Measurements from ENCODE around the gene INTS6.
"Not testable (repeated sequence)": the region's sequence is repeated elsewhere in the genome, so short reads cannot be mapped to it uniquely, and the experiment has no call there.

The INTS6 gene

DNA sequence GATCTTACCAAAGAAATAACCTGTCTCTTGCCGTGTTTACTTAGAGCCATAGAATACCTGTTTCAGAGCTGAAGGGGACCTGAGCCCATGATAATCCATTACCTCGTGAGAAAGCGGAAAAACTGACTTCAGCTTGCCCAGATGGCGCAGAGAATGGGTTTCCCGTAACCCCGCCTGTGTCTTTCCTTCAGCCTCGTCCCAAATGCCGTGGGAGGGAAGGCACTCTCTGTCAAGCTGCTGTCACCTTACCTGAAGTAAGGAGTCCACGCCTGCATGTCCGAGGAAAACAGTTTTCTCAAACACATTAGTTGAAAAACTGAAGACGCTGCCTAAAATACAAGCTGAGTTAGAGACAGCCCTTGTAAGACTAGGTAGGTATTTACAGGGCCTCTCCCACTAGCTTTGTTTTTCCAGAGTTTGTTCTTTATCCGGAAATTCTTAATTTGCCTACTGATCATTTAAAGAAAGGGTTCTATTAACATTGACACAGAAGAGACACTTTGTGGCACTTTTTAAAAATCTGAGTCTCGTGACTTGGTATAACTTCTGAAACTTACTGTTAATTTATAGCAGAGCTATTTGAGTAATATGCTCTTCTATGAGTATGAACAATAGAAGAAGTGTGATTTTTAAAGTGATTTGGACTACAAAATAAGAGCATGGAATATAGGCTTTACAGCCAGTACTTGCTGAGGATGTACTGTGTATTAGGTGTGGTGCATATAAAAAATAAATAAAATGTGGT is 1.3 kb upstream of the INTS6 start:
- peak; percentile 70 for DNase-seq

DNA sequence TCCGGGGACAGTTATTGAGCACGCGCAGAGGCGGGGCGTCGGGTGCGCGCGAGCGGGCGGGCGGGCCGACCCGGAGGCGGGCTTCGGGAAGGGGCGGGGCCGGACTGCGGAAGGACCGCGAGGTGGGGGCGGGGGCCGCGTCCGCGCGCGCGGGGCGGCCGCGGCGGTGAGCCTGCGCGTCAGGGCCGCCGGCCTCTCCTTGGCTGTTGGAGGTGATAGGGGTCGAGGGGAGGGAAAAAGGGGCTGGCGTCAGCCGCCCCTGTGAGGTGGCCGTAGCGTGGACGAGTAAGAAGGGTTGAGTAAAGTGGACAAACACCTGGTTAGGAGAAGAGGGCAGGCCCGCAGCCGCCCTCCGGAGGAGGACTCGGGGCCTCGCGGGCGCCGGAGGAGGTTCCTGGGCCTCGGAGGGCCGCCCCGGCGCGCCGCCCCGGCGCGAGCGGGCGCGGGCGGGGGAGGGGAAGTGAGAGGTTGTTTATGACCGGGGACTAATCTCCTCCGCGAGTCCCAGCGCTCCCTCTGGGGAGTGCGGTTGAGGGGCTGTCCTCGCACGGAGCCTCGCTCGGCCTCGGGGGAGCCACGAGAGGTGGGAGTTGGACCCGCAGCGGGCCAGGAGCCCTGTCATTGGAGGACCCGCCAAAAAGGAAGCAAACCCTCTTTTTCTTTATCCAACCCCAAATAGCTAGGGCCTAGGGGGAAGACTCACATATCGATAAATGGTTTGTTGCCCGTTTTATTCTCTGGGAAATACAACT is 547 bp upstream of the INTS6 start:
- DNase-seq = peak; percentile 97

GRCh38 chr13:51451467-51452360 is 1.1 kb downstream of the INTS6 start:
- peak; percentile 92 for DNase-seq

DNA sequence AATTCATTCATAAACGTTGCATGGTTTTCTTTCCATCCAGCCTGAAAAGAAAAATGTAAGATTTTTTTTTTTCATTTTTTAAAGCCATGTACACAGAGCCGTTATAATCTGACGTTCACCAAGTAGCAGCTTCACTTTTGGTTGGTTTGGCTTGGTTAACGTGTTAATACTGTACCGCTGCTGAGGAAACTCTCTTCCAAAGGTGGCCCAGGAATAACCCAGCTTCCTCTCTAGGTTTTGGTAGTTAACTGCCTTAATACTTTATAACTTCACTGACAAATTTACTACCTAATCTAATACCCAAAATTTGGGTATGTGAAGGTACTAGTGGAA is 1.7 kb downstream of the INTS6 start:
- DNase-seq = no peak

GRCh38 chr13:51449018-51449417 is 3.8 kb downstream of the INTS6 start:
- no peak for DNase-seq

GRCh38 chr13:51444922-51445321 is 7.9 kb downstream of the INTS6 start:
- DNase-seq = no peak

GRCh38 chr13:51440381-51440780 is 12.5 kb downstream of the INTS6 start:
- DNase-seq = no peak

DNA sequence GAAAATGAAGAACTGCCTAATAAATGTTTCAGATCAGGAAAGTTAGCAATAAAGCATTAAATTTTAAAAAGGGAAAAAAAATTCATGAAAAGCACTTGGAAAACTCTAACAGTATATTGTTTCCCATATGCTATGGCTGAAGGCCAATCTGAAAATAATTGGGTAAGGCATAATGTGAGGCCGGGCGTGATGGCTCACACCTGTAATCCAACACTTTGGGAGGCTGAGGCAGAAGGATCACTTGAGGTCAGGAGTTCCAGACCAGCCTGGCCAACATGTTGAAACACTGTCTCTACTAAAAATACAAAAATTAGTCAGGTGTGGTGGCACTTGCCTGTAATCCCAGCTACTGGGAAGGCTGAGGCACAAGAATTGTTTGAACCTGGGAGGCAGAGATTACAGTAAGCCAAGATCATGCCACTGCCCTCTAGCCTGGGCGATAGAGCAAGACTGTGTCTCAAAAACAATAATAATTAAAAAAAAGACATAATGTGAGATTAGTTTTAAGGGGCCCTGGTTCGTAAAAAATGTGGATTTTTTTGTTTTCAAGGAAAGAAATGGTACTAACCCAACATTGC is 15.2 kb downstream of the INTS6 start:
- DNase-seq = no peak

GRCh38 chr13:51435002-51435578 is 17.7 kb downstream of the INTS6 start:
- peak; percentile 56 for DNase-seq

DNA sequence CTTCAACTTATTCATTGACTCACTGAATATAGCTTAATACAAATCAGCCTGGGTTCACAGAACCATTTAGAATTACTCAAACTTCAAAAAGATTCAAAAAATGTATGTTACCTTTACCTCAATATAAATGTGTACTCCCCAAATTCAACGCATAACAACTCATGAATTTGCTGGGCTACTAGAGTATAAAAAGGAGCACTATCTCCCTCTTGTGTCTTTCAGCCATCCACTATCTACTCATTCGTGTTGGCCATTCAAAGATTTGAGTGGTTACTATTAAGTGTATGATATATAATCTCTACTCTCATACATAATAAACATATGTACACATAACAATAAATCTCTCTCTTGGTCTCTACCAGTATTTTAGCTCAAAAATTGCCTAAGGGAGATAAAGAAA is 20.3 kb downstream of the INTS6 start:
- no peak for DNase-seq

DNA sequence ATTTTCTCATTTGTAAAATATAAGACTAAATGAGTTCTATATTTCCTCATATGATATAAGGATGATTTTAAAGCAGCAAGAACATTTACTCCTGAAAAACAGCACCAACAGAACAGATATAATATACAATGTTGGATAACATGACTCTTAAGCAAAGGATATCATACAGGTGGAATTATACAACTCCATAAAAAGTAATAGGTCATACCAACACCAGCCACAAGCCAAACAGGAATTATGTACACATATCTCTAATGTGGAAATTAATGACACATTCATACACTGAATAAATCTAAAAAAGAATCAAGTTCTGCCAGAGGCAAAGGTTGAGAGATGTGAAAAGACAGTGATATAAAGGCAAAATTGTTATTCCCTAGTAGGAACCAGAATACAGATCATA is 25.9 kb downstream of the INTS6 start:
- DNase-seq = no peak

DNA sequence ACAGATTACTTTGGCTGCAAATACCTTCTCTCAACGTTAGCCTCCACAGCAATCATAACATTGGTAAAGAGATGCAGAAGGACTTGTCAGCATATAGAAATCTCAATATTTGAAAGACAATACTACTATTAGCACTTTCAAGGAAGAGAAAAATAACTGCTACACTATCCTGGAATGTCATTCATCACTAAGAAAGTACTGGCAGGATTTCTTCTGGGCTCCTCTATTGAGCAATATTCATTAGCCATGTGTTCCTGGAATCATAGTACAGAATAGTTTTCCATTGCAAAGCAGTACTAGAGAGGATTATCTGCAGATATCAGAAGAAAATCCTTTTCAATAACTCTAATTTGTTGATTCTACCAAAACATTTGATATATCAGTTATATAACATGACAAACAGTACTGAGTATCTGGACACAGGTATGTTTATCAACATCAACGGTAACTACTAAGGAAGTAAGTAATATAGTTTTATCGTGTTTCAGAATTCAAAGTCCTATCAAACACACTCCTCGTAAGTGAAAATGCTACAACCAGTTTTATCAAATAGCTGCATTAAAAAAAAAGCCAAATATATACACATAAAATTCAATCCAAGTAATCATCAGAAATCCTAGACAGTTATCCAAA is 27.3 kb downstream of the INTS6 start:
- no peak for DNase-seq

DNA sequence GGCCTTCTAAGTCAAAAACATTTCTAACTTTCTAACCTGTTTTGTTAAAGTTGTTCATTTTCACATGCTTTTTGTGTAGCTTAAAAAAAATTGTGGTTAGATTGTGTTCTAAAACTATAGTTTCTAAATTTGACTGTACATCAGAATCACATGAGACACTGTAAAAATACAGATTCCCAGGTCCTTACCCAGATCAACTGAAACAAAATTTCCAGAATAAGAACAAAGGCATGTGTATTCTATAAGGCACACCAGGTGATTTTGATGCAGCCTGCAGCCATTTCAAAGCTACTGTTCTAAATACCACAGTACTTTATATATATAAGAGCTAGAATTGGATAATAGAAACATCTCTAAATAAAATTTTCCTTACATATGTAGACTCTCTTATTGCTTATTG is 29.1 kb downstream of the INTS6 start:
- no peak for DNase-seq

DNA sequence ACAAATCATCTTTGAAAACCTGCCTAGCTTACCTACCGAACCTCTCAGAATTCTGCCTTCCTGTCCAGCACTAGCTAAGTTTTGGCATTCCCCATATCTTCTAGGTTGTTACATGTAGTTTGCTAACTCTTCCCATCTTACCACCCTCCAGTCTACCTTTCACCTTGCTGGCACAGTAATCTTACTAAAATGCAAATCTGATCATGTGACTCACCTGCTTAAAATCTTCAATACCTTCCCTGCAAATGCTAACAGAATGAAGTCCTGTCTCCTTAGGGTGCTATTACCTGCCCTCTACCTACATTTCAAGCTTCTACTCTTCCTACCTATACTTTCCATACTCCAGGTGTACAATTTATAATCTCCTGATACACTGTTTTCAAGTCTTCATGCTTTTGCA is 30.4 kb downstream of the INTS6 start:
- DNase-seq = no peak

GRCh38 chr13:51420681-51421490 is 31.9 kb downstream of the INTS6 start:
- DNase-seq = no peak

- DNase-seq = no peak
Measured at GRCh38 chr13:51419001-51419636, 33.7 kb downstream of the INTS6 start.

DNA sequence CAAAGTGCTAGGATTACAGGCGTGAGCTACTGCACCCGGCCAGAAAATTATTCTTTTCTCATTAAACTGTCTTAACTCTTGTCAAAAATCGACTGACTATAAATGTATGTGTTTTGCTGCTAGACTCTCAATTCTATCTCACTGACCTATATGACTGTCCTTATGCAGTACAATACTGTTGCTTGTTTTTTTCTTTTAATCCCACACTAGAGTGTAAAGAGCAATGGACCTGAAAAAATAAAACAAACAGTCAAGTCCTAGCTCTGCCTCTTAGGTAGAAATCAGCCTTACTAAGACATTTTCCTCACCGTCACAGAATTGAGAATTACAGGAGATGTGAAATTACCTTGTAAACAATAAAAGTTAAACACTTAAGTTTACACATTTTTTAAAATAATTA is 35.1 kb downstream of the INTS6 start:
- DNase-seq = peak; percentile 5

DNA sequence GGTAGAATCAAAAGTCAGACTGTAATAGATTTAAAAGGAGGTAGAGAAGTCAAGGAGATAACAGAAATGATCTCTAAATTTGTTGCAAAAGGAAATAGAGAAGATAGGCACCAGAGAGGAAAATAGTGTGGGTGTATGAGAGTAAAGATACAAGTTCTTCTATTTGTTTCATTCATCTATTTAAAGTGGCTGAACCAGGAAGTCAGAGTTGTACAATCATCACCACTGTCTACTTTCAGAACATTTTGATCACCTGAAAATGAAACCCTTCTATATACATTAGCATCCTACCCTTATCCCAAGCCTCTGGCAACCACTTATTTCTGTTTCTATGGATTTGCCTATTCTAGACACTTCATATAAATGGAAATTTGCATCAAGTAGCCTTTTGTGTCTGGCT is 36.7 kb downstream of the INTS6 start:
- no peak for DNase-seq

DNA sequence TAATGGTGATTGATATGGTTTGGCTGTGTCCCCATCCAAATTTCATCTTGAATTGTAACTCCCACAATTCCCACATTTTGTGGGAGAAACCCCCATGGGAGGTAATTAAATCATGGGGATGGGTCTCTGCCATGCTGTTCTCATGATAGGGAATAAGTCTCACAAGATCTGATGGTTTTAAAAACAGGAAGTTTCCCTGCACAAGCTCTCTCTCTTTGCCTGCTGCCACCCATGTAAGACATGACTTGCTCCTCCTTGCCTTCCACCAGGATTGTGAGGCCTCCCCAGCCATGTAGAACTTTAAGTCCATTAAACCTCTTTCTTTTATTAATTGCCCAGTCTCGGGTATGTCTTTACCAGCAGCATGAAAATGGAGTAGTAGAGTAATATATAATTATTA is 37.5 kb downstream of the INTS6 start:
- not testable (repeated sequence) for DNase-seq

- DNase-seq = no peak
Measured at GRCh38 chr13:51412431-51412830, 40.4 kb downstream of the INTS6 start.

DNA sequence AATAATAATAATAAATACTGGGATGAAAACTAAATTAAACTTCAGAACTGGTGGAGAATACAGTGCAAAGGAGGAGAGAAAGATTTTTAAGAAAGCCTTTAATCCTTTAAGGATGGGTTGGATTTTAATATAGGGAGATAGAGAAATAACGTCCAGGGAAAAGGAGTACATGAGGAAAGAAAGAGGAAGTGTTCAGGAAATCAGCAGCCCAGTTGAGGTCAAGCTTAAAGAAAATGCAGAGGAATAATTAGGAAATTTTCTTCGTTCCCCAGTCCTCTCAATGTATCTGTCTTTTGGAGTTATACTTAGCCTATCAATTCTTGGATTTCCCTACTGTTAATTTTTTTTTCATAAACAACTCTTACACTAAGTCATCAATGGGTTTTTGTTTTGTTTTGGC is 47.7 kb downstream of the INTS6 start:
- no peak for DNase-seq
